NK-92 (cell line): ENCODE data around the gene ZNF341.

ENCODE experiments used
- DNase-seq: peaks from one replicate; lab custom pipeline; 2025; ENCODE audit not compliant: unreplicated experiment; lab: John Stamatoyannopoulos, UW

ZNF341 gene

GRCh38 chr20:33766686-33767085, 34.9 kb downstream of the ZNF341 start:
- no peak for DNase-seq

GRCh38 chr20:33767777-33768138, 36.0 kb downstream of the ZNF341 start:
- no peak for DNase-seq

GRCh38 chr20:33769043-33769442, 37.2 kb downstream of the ZNF341 start:
- DNase-seq, result no peak

GRCh38 chr20:33770005-33770404, 38.2 kb downstream of the ZNF341 start:
- no peak for DNase-seq

GRCh38 chr20:33771938-33772337, 40.1 kb downstream of the ZNF341 start:
- DNase-seq, result no peak

GRCh38 chr20:33772439-33772838, 40.6 kb downstream of the ZNF341 start:
- DNase-seq, result no peak

- DNase-seq, result no peak
Measured at GRCh38 chr20:33773412-33774089, 41.8 kb downstream of the ZNF341 start.

- no peak for DNase-seq
Measured at GRCh38 chr20:33777816-33778215, 46.0 kb downstream of the ZNF341 start.

- DNase-seq, result no peak
Measured at GRCh38 chr20:33781133-33781532, 49.3 kb downstream of the ZNF341 start.

GRCh38 chr20:33781945-33782344, 50.1 kb downstream of the ZNF341 start:
- DNase-seq, result no peak

- DNase-seq, result no peak
Measured at GRCh38 chr20:33783256-33783655, 51.5 kb downstream of the ZNF341 start.

- no peak for DNase-seq
Measured at GRCh38 chr20:33783818-33784217, 52.0 kb downstream of the ZNF341 start.

- DNase-seq, result no peak
Measured at GRCh38 chr20:33784225-33784624, 52.4 kb downstream of the ZNF341 start.

GRCh38 chr20:33785503-33785902, 53.7 kb downstream of the ZNF341 start:
- DNase-seq, result no peak

- no peak for DNase-seq
Measured at GRCh38 chr20:33787253-33787891, 55.6 kb downstream of the ZNF341 start.

GRCh38 chr20:33788351-33789049, 56.7 kb downstream of the ZNF341 start:
- DNase-seq, result no peak

GRCh38 chr20:33789109-33789857, 57.5 kb downstream of the ZNF341 start:
- DNase-seq, result no peak

- no peak for DNase-seq
Measured at GRCh38 chr20:33789858-33790182, 58.0 kb downstream of the ZNF341 start.

- no peak for DNase-seq
Measured at GRCh38 chr20:33790566-33790965, 58.8 kb downstream of the ZNF341 start.

- DNase-seq, result no peak
Measured at GRCh38 chr20:33791021-33791420, 59.2 kb downstream of the ZNF341 start.

GRCh38 chr20:33791540-33791939, 59.7 kb downstream of the ZNF341 start:
- DNase-seq, result no peak
